ENCODE data around the gene LCN15.
A peak's percentile ranks its signal among the peaks of the same experiment; 100 is the strongest.
"Not testable (repeated sequence)": the region's sequence is repeated elsewhere in the genome, so short reads cannot be mapped to it uniquely, and the experiment has no call there.

Gene LCN15

DNA sequence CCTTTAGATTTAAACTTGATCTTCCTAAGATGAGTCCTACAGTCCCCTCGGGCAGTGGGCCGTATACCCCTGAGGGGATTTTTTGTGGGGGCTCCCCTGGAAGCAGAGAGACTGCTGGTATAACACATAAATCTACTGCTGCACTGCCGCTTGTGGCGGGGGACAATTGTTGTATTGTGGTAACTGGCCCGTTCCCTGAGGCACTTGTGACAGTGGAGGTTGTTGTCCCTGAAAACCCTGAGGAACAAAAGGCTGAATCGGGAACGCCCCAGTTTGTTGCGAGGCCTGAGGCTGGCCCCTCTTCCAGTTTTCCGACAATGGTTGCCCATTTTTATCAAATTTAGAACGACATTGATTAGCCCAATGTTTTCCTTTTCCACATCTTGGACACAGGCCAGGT lies 22.1 kb upstream of the LCN15 start:
- TF ChIP-seq CSDC2 (CRISPR knock-in tag; IDR thresholded peaks at IDR 0.05) (no peak), TCF4 (CRISPR knock-in tag; IDR thresholded peaks at IDR 0.05; ENCODE audit: borderline replicate concordance) (no peak), ZFP3 (CRISPR knock-in tag; IDR thresholded peaks at IDR 0.05) (no peak), ZC3H10 (CRISPR knock-in tag; IDR thresholded peaks at IDR 0.05) (no peak), ESRRG (CRISPR knock-in tag; IDR thresholded peaks at IDR 0.05) (no peak), RARB (CRISPR knock-in tag; IDR thresholded peaks at IDR 0.05) (no peak), ZNF70 (CRISPR knock-in tag; IDR thresholded peaks at IDR 0.05) (no peak)
- TF ChIP-seq, protein P1, sequence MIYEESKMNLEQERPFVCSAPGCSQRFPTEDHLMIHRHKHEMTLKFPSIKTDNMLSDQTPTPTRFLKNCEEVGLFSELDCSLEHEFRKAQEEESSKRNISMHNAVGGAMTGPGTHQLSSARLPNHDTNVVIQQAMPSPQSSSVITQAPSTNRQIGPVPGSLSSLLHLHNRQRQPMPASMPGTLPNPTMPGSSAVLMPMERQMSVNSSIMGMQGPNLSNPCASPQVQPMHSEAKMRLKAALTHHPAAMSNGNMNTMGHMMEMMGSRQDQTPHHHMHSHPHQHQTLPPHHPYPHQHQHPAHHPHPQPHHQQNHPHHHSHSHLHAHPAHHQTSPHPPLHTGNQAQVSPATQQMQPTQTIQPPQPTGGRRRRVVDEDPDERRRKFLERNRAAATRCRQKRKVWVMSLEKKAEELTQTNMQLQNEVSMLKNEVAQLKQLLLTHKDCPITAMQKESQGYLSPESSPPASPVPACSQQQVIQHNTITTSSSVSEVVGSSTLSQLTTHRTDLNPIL (CRISPR knock-in tag; IDR thresholded peaks at IDR 0.05; ENCODE audit: low read depth): no peak
- TF ChIP-seq, protein P2, sequence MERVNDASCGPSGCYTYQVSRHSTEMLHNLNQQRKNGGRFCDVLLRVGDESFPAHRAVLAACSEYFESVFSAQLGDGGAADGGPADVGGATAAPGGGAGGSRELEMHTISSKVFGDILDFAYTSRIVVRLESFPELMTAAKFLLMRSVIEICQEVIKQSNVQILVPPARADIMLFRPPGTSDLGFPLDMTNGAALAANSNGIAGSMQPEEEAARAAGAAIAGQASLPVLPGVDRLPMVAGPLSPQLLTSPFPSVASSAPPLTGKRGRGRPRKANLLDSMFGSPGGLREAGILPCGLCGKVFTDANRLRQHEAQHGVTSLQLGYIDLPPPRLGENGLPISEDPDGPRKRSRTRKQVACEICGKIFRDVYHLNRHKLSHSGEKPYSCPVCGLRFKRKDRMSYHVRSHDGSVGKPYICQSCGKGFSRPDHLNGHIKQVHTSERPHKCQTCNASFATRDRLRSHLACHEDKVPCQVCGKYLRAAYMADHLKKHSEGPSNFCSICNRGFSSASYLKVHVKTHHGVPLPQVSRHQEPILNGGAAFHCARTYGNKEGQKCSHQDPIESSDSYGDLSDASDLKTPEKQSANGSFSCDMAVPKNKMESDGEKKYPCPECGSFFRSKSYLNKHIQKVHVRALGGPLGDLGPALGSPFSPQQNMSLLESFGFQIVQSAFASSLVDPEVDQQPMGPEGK (CRISPR knock-in tag; IDR thresholded peaks at IDR 0.05; ENCODE audit: borderline replicate concordance): no peak
- ATAC-seq: no peak

DNA sequence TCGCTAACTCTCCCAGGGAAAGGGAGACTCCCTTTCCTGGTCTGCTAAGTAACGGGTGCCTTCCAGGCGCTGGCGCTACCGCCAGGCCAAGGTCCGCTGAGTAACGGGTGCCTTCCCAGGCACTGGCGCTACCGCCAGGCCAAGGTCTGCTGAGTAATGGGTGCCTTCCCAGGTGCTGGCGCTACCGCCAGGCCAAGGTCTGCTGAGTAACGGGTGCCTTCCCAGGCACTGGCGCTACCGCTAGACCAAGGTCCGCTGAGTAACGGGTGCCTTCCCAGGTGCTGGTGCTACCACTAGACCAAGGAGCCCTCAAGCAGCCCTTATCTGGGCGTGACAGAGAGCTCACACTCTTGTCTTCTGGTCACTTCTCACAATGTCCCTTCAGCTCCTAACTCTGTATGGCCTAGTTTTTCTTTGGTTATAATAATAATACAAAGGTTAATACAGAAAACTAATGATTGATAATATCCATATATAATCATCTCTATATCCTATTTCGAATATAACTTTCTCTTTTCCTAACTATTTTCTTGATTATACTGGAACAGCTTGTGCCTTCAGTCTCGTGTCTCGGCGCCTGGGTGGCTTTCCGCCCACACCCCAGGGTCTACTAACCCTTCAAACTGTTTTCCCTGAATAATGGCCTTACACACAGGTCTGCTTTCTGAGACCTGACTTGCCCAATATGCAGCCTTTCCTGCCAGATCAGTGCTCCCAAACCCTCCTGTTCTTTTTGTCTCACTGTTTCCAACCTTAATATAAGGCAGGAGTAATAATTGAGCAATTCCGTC lies 21.4 kb upstream of the LCN15 start:
- not testable (repeated sequence) for ATAC-seq

DNA sequence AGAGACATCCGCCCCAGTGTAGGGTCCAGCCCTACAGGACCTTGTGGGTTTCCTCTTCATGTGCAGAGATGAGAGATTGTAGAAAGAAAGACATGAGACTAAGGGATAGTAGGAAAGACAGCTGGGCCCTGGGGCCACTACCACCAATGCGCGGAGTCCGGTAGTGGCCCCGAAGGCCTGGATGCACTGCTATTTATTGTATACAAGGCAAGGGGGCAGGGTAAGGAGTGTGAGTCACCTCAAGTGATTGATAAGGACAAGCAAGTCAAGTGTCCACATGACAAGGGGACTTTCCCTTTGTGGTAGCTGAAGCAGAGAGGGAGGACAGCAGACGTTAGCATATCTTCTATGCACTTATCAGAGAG lies 20.7 kb upstream of the LCN15 start:
- ATAC-seq: no peak
- TF ChIP-seq SNAI2 (CRISPR knock-in tag; IDR thresholded peaks at IDR 0.05) (no peak), PPARA (CRISPR knock-in tag; IDR thresholded peaks at IDR 0.05; ENCODE audit: borderline replicate concordance) (no peak), BACH2 (CRISPR knock-in tag; IDR thresholded peaks at IDR 0.05; ENCODE audit: borderline replicate concordance) (no peak), TCF4 (CRISPR knock-in tag; IDR thresholded peaks at IDR 0.05; ENCODE audit: borderline replicate concordance) (no peak), ISL1 (CRISPR knock-in tag; IDR thresholded peaks at IDR 0.05) (no peak)
- TF ChIP-seq, protein P3, sequence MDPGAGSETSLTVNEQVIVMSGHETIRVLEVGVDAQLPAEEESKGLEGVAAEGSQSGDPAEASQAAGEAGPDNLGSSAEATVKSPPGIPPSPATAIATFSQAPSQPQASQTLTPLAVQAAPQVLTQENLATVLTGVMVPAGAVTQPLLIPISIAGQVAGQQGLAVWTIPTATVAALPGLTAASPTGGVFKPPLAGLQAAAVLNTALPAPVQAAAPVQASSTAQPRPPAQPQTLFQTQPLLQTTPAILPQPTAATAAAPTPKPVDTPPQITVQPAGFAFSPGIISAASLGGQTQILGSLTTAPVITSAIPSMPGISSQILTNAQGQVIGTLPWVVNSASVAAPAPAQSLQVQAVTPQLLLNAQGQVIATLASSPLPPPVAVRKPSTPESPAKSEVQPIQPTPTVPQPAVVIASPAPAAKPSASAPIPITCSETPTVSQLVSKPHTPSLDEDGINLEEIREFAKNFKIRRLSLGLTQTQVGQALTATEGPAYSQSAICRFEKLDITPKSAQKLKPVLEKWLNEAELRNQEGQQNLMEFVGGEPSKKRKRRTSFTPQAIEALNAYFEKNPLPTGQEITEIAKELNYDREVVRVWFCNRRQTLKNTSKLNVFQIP (CRISPR knock-in tag; IDR thresholded peaks at IDR 0.05; ENCODE audit: borderline replicate concordance, low read depth): no peak

DNA sequence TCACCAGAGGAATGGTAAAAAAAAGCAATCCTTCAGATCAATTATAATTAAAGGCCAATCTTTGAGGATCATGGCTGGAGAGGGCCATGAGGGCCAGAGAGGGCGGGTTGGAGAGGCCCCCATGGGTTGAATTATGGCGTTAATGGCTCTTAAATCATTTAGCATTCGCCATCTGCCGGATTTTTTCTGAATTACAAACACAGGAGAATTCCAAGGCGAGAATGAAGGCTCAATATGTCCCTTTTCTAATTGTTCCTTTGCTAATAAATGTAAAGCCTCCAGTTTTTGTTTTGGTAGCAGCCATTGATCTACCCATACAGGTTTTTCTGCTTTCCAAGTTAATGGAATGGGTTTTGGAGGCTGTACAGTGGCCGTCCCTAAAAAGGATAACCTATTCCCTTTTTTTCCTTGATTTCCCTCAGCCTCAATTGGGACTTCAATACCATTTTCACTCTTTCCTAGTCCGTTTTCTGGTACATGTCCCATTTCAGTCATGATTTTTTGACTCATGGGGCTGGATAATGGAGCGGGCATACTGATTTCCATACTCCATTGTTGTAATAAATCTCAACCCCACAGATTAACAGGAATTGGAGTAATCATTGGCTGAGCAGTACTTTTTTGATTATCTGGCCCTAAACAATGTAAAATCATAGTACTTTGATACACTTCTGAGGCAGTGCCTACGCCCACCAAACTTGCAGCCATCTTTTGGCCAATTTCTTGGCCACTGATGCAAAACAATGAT lies 20.1 kb upstream of the LCN15 start:
- TF ChIP-seq ZFP30 (CRISPR knock-in tag; IDR thresholded peaks at IDR 0.05): no peak
- no peak for TF ChIP-seq TOX (CRISPR knock-in tag; IDR thresholded peaks at IDR 0.05; ENCODE audit: borderline replicate concordance)
- TF ChIP-seq ESRRG (CRISPR knock-in tag; IDR thresholded peaks at IDR 0.05): no peak
- TF ChIP-seq RARB (CRISPR knock-in tag; IDR thresholded peaks at IDR 0.05): no peak
- ATAC-seq: peak; percentile 30; the same call in 1 of the 3 replicates

DNA sequence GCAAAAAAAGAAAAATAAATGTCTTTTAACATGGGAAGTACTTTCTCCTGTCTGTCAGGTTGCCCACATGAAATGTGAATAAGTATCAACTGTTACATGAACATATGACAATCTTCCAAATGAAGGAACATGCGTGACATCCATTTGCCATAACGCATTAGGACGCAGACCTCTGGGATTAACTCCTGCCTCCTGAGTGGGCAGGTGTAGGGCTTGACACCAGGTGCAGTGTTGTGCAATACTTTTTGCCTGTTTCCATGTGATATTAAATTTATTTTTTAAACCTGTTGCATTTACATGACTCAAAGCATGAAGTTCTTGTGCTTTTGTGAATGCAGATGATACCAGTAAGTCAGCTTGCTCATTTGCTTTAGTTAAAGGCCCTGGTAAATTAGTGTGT lies 18.1 kb upstream of the LCN15 start:
- ATAC-seq: no peak
- no peak for TF ChIP-seq RARB (CRISPR knock-in tag; IDR thresholded peaks at IDR 0.05)
- no peak for TF ChIP-seq PPARA (CRISPR knock-in tag; IDR thresholded peaks at IDR 0.05; ENCODE audit: borderline replicate concordance)
- TF ChIP-seq, protein P4, sequence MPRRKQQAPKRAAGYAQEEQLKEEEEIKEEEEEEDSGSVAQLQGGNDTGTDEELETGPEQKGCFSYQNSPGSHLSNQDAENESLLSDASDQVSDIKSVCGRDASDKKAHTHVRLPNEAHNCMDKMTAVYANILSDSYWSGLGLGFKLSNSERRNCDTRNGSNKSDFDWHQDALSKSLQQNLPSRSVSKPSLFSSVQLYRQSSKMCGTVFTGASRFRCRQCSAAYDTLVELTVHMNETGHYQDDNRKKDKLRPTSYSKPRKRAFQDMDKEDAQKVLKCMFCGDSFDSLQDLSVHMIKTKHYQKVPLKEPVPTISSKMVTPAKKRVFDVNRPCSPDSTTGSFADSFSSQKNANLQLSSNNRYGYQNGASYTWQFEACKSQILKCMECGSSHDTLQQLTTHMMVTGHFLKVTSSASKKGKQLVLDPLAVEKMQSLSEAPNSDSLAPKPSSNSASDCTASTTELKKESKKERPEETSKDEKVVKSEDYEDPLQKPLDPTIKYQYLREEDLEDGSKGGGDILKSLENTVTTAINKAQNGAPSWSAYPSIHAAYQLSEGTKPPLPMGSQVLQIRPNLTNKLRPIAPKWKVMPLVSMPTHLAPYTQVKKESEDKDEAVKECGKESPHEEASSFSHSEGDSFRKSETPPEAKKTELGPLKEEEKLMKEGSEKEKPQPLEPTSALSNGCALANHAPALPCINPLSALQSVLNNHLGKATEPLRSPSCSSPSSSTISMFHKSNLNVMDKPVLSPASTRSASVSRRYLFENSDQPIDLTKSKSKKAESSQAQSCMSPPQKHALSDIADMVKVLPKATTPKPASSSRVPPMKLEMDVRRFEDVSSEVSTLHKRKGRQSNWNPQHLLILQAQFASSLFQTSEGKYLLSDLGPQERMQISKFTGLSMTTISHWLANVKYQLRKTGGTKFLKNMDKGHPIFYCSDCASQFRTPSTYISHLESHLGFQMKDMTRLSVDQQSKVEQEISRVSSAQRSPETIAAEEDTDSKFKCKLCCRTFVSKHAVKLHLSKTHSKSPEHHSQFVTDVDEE (CRISPR knock-in tag; IDR thresholded peaks at IDR 0.05): no peak
- TF ChIP-seq, protein P3 (CRISPR knock-in tag; IDR thresholded peaks at IDR 0.05; ENCODE audit: borderline replicate concordance, low read depth): no peak
- no peak for TF ChIP-seq ZFP3 (CRISPR knock-in tag; IDR thresholded peaks at IDR 0.05)
- no peak for TF ChIP-seq ZFP30 (CRISPR knock-in tag; IDR thresholded peaks at IDR 0.05)
- TF ChIP-seq SNAI2 (CRISPR knock-in tag; IDR thresholded peaks at IDR 0.05): no peak
- no peak for TF ChIP-seq OSR1 (CRISPR knock-in tag; IDR thresholded peaks at IDR 0.05)
- TF ChIP-seq ZNF8 (CRISPR knock-in tag; IDR thresholded peaks at IDR 0.05): no peak
- TF ChIP-seq CSDC2 (CRISPR knock-in tag; IDR thresholded peaks at IDR 0.05): no peak
- TF ChIP-seq, protein P1 (CRISPR knock-in tag; IDR thresholded peaks at IDR 0.05; ENCODE audit: low read depth): no peak
- no peak for TF ChIP-seq ARNTL (CRISPR knock-in tag; IDR thresholded peaks at IDR 0.05; ENCODE audit: borderline replicate concordance, low read depth)
- no peak for TF ChIP-seq ZNF70 (CRISPR knock-in tag; IDR thresholded peaks at IDR 0.05)
- no peak for TF ChIP-seq TCF4 (CRISPR knock-in tag; IDR thresholded peaks at IDR 0.05; ENCODE audit: borderline replicate concordance)
- TF ChIP-seq BACH2 (CRISPR knock-in tag; IDR thresholded peaks at IDR 0.05; ENCODE audit: borderline replicate concordance): no peak
- TF ChIP-seq ZNF565 (CRISPR knock-in tag; conservative IDR thresholded peaks at IDR 0.05; ENCODE audit: low read depth): no peak

All from SK-N-SH treated with all-trans-retinoic acid at 6 μM for 48 hours (cell line).